BLaER1 treated with 17β-estradiol and CSF1 and Interleukin-3, amounts not matched to agents 10 nM and 100 nM (cell line): ENCODE measurements around the gene MEGF9.

Experiments used
- H3K27ac ChIP-seq, 11 experiments: shearing (Covaris generic); formaldehyde crosslinking; 2 replicates each; pipeline ENCODE4 v1.8.1; 2022
- H3K27me3 ChIP-seq, 11 experiments: shearing (Covaris generic); formaldehyde crosslinking; 2 replicates each; pipeline ENCODE4 v1.8.1; 2022
- H3K36me3 ChIP-seq, 11 experiments: shearing (Covaris generic); formaldehyde crosslinking; 2 replicates each; pipeline ENCODE4 v1.8.1; 2022
- H3K4me1 ChIP-seq, 10 experiments: shearing (Covaris generic); formaldehyde crosslinking; 2 replicates each; pipeline ENCODE4 v1.8.1; 2022
- H3K4me2 ChIP-seq, 11 experiments: shearing (Covaris generic); formaldehyde crosslinking; 2 replicates each; pipeline ENCODE4 v1.8.1; 2022
- H3K4me3 ChIP-seq, 10 experiments: shearing (Covaris generic); formaldehyde crosslinking; 2 replicates each; pipeline ENCODE4 v1.8.1; 2022
- H3K9ac ChIP-seq, 11 experiments: shearing (Covaris generic); formaldehyde crosslinking; 2 replicates each; pipeline ENCODE4 v1.8.1; 2022
- H3K9me3 ChIP-seq, 11 experiments: shearing (Covaris generic); formaldehyde crosslinking; replicated peaks in 1 of 11; 2 replicates each; pipeline ENCODE4 v1.8.1; 2022
- H4K20me1 ChIP-seq, 11 experiments: shearing (Covaris generic); formaldehyde crosslinking; 2 replicates each; pipeline ENCODE4 v1.8.1; 2022
- Cebpa-rat ChIP-seq, 11 experiments: shearing (Covaris generic); IDR thresholded peaks; 2 replicates each; pipeline ENCODE4 v1.8.1; 2022

MEGF9 gene

GRCh38 chr9:120593955-120594277, 120.4 kb downstream of the MEGF9 start:
- no peak for TF ChIP-seq Cebpa-rat (IDR thresholded peaks at IDR 0.05)
- Histone ChIP-seq H3K27ac (no peak overlapping the region), H3K4me3 (no peak overlapping the region), H3K9ac (no peak overlapping the region), H3K9me3 (peaks cover 0 to 8% (median 0%) of the 10 kb centered on the region in 11 experiments; a peak in 4 of 22 replicates), H4K20me1 (no peaks in the 10 kb centered on the region), H3K4me1 (0 out of 20 replicates have a peak, but pooled peaks cover 0 to 4% (median 0%) of the 10 kb centered on the region in 10 experiments), H3K27me3 (no peaks in the 10 kb centered on the region), H3K36me3 (no peaks in the 10 kb centered on the region; a peak in 1 of 22 replicates), H3K4me2 (no peak overlapping the region)

- Histone ChIP-seq H3K27me3 (no peaks in the 10 kb centered on the region), H3K9ac (no peak overlapping the region), H4K20me1 (no peaks in the 10 kb centered on the region), H3K36me3 (no peaks in the 10 kb centered on the region; a peak in 1 of 22 replicates), H3K4me3 (no peak overlapping the region), H3K27ac (no peak overlapping the region), H3K4me2 (no peak overlapping the region), H3K4me1 (0 out of 20 replicates have a peak, but pooled peaks cover 0 to 4% (median 0%) of the 10 kb centered on the region in 10 experiments), H3K9me3 (peaks cover 0 to 8% (median 0%) of the 10 kb centered on the region in 11 experiments; a peak in 4 of 22 replicates)
- TF ChIP-seq Cebpa-rat (IDR thresholded peaks at IDR 0.05), result no peak
Measured at GRCh38 chr9:120593250-120593954, 120.9 kb downstream of the MEGF9 start.

- no peak for TF ChIP-seq Cebpa-rat (IDR thresholded peaks at IDR 0.05)
- H3K4me1 ChIP-seq, result peaks cover 0 to 6% (median 0%) of the 10 kb centered on the region in 10 experiments; a peak in 3 of 20 replicates
- no peak overlapping the region for H3K4me3 ChIP-seq
- H4K20me1 ChIP-seq, result no peaks in the 10 kb centered on the region
- H3K27ac ChIP-seq, result no peak overlapping the region
- peaks cover 0 to 8% (median 0%) of the 10 kb centered on the region in 11 experiments; a peak in 4 of 22 replicates for H3K9me3 ChIP-seq
- no peak overlapping the region for H3K9ac ChIP-seq
- H3K4me2 ChIP-seq, result no peak overlapping the region
- H3K36me3 ChIP-seq, result no peaks in the 10 kb centered on the region
- no peaks in the 10 kb centered on the region for H3K27me3 ChIP-seq
Measured at GRCh38 chr9:120592210-120592609, 122.1 kb downstream of the MEGF9 start.

DNA sequence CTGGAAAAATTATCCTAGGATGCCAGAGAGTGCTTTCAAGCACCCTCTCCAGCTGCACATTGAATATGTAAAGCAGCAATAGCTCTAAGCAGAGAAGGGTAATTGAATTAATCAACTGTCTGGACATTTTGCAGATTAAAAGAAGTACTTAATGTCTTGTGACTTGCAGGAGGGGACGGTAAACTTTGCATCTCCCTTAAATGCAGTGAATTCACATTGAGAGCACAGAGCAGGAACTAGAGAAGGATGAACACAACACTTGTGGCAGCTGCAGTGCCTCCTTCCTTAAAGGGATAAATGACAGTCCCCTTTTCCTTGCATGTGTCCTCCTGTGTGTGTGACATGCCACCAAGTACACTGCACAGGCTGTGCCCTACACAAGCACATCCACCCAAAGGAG, 126.9 kb downstream of the MEGF9 start:
- peaks cover 0 to 7% (median 0%) of the 10 kb centered on the region in 11 experiments; a peak in 4 of 22 replicates for H3K9me3 ChIP-seq
- H3K4me3 ChIP-seq, result no peak overlapping the region
- TF ChIP-seq Cebpa-rat (IDR thresholded peaks at IDR 0.05), result no peak
- H3K36me3 ChIP-seq, result no peaks in the 10 kb centered on the region
- H3K27me3 ChIP-seq, result peaks cover 0 to 3% (median 0%) of the 10 kb centered on the region in 11 experiments; a peak in 1 of 22 replicates
- H3K9ac ChIP-seq, result no peak overlapping the region
- H4K20me1 ChIP-seq, result no peaks in the 10 kb centered on the region
- H3K4me2 ChIP-seq, result peak overlapping the region in 1 of 11 experiments; percentile 5; a peak in 2 of 22 replicates
- H3K4me1 ChIP-seq, result peaks cover 15 to 39% (median 26%) of the 10 kb centered on the region in 10 experiments
- H3K27ac ChIP-seq, result no peak overlapping the region

- H3K4me3 ChIP-seq, result no peak overlapping the region
- H3K9me3 ChIP-seq, result peaks cover 0 to 9% (median 0%) of the 10 kb centered on the region in 11 experiments; a peak in 1 of 22 replicates
- H3K4me2 ChIP-seq, result peak overlapping the region; percentile 30 to 75 (median 67)
- peaks cover 21 to 52% (median 34%) of the 10 kb centered on the region in 10 experiments for H3K4me1 ChIP-seq
- H3K36me3 ChIP-seq, result no peaks in the 10 kb centered on the region
- peak overlapping the region; percentile 0 to 81 (median 69); a peak in 21 of 22 replicates for H3K27ac ChIP-seq
- H3K27me3 ChIP-seq, result peaks cover 0 to 3% (median 0%) of the 10 kb centered on the region in 11 experiments; a peak in 1 of 22 replicates
- H3K9ac ChIP-seq, result peak overlapping the region in 5 of 11 experiments; percentile 25 to 65 (median 36); a peak in 6 of 22 replicates
- 0 out of 22 replicates have a peak, but pooled peaks of 1 of the 11 experiments have one; percentile 9 for TF ChIP-seq Cebpa-rat (IDR thresholded peaks at IDR 0.05)
- H4K20me1 ChIP-seq, result no peaks in the 10 kb centered on the region; a peak in 1 of 22 replicates
Measured at GRCh38 chr9:120583958-120584369, 130.3 kb downstream of the MEGF9 start.

DNA sequence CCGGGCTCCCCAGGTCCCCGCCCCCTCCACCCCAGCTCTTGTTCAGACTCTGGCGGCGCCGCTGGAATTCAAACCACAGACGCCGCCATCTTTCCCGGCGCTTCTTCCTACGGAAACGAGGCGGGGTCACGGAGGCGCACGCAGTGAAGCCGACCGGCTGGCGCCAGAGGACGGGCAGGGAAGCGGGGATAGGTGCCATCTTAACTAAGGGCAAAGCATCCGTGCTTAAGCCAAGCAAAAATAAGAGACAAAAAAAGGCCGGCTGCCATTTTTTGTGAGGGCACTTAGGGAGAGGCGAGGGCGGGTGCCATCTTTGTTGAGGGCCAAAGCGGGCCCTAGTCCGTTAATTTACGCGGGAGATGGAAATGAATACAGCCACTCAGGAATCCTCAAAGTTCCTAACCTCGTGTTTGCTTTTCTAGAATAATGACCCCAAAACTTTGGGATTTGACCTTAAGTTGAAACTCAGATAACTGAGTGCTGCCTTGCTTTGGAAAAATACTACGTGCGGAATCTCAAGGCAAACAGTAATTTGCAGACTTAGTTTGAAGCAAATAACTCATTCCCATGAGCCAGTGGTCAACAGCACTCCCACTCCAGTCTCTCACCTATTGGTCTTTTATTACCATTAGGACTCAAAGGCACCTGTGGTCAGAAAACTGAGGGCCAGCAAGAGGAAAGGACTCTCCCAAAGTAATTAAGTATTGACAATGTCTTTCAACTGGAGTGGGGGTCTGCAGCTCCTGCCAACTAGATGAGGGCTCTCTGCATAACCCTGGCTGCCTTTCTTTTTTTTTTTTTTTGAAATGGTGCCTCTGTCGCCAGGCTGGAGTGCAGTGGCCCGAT, 134.0 kb downstream of the MEGF9 start, which contains the start of gene CDK5RAP2:
TSS of gene CDK5RAP2 (minus strand) at position 117 of the 846 bp plus-strand sequence. CDS start 189 bp downstream, outside the sequence.
- TF ChIP-seq Cebpa-rat (IDR thresholded peaks at IDR 0.05), result no peak
- Histone ChIP-seq H3K27ac (peak within 1 kb of the TSS; percentile 67 to 87 (median 82)), H3K36me3 (peaks cover 0 to 23% (median 14%) of the 10 kb centered on the region in 11 experiments; a peak in 15 of 22 replicates), H4K20me1 (peaks cover 0 to 8% (median 0%) of the 10 kb centered on the region in 11 experiments; a peak in 3 of 22 replicates), H3K9ac (peak within 1 kb of the TSS; percentile 79 to 89 (median 86)), H3K4me3 (peak within 1 kb of the TSS; percentile 81 to 94 (median 91)), H3K4me1 (peaks cover 33 to 47% (median 45%) of the 10 kb centered on the region in 10 experiments), H3K9me3 (peaks cover 0 to 9% (median 0%) of the 10 kb centered on the region in 11 experiments; a peak in 1 of 22 replicates), H3K27me3 (no peaks in the 10 kb centered on the region), H3K4me2 (peak within 1 kb of the TSS; percentile 79 to 97 (median 89))

GRCh38 chr9:120579139-120580050, 134.9 kb downstream of the MEGF9 start:
- Histone ChIP-seq H3K36me3 (peaks cover 0 to 28% (median 14%) of the 10 kb centered on the region in 11 experiments; a peak in 15 of 22 replicates), H3K4me3 (peak overlapping the region; percentile 81 to 94 (median 91)), H4K20me1 (peaks cover 0 to 11% (median 6%) of the 10 kb centered on the region in 11 experiments; a peak in 7 of 22 replicates), H3K4me2 (peak overlapping the region; percentile 79 to 97 (median 89)), H3K27me3 (no peaks in the 10 kb centered on the region), H3K4me1 (peaks cover 24 to 38% (median 36%) of the 10 kb centered on the region in 10 experiments), H3K27ac (peak overlapping the region; percentile 67 to 87 (median 82)), H3K9ac (peak overlapping the region; percentile 79 to 89 (median 86)), H3K9me3 (peaks cover 0 to 9% (median 0%) of the 10 kb centered on the region in 11 experiments; a peak in 1 of 22 replicates)
- no peak for TF ChIP-seq Cebpa-rat (IDR thresholded peaks at IDR 0.05)

GRCh38 chr9:120574473-120574872, 139.8 kb downstream of the MEGF9 start:
- peaks cover 27 to 63% (median 51%) of the 10 kb centered on the region in 11 experiments for H3K36me3 ChIP-seq
- no peak for TF ChIP-seq Cebpa-rat (IDR thresholded peaks at IDR 0.05)
- H3K4me2 ChIP-seq, result no peak overlapping the region
- H3K4me1 ChIP-seq, result peaks cover 10 to 21% (median 16%) of the 10 kb centered on the region in 10 experiments
- H4K20me1 ChIP-seq, result peaks cover 5 to 30% (median 15%) of the 10 kb centered on the region in 11 experiments; a peak in 11 of 22 replicates
- no peak overlapping the region for H3K4me3 ChIP-seq
- H3K9ac ChIP-seq, result no peak overlapping the region
- H3K27me3 ChIP-seq, result no peaks in the 10 kb centered on the region
- H3K27ac ChIP-seq, result no peak overlapping the region
- no peaks in the 10 kb centered on the region for H3K9me3 ChIP-seq
